T-cell (primary cell): ENCODE data around the gene LRFN4. TPM values are rescaled to one million over a fixed set of nuclear protein-coding genes. Genes with fewer than 3 reads are reported as not detected.

ENCODE experiments used
- ATAC-seq, 4 experiments: fragments of 200-7000 bp in 3 of 4; fragments of 150-1000 bp in 1 of 4; cut with Tn5 transposase; replicated peaks in 1 of 4; 1 replicate in 3 of 4; 2 replicates in 1 of 4; pipeline ENCODE4 v1.10.0; 2021; ENCODE audit warnings: moderate library complexity in 3 of 4, mild to moderate bottlenecking in 2 of 4, moderate number of reproducible peaks in 1 of 4
- CTCF ChIA-PET, 2 donors: fragments of 300-600 bp; sonication (Branson Sonifier 250); formaldehyde crosslinking; loops; one replicate each; lab custom pipeline; 2022; ENCODE audit warnings: antibody characterized with exemption in 2 of 2; lab: Charles Lee
- POLR2A ChIA-PET, 2 donors: fragments of 300-600 bp; sonication (Branson Sonifier 250); formaldehyde crosslinking; loops; one replicate each; lab custom pipeline; 2022; ENCODE audit warnings: antibody characterized with exemption in 2 of 2; lab: Charles Lee
- DNase-seq, 35 experiments: peaks; one replicate each; pipeline versions ENCODE4 v3.0.0 to v3.0.0-alpha.2; 2013 to 2023
- H3K27ac ChIP-seq: one replicate; pipeline ENCODE4 v1.5.1; 2013; ENCODE audit warnings: low read length
- H3K27me3 ChIP-seq, 2 experiments: replicated peaks in 1 of 2; 1 replicate in 1 of 2; 2 replicates in 1 of 2; pipeline versions ENCODE4 v1.6.1 to v1.7.0; 2013; ENCODE audit warnings: low read length in 1 of 2, mixed read lengths in 1 of 2; ENCODE audit not compliant: control insufficient read depth in 2 of 2, insufficient read depth in 2 of 2; ENCODE audit errors: extremely low read depth in 1 of 2
- H3K36me3 ChIP-seq, 2 donors: 1 replicate in 1 of 2; 2 replicates in 1 of 2; pipeline versions ENCODE4 v1.6.1 to v1.7.0; 2013; ENCODE audit warnings: low read length in 1 of 2; ENCODE audit not compliant: control insufficient read depth in 2 of 2, insufficient read depth in 1 of 2; ENCODE audit errors: extremely low read depth in 1 of 2
- H3K4me1 ChIP-seq, 2 experiments: 1 replicate in 1 of 2; 2 replicates in 1 of 2; pipeline versions ENCODE4 v1.6.1 to v1.7.0; 2013; ENCODE audit warnings: low read length in 2 of 2, mixed read lengths in 1 of 2; ENCODE audit not compliant: insufficient read depth in 2 of 2, control insufficient read depth in 1 of 2; ENCODE audit errors: extremely low read depth in 1 of 2
- H3K4me3 ChIP-seq, 2 donors: 1 replicate in 1 of 2; 2 replicates in 1 of 2; pipeline versions ENCODE4 v1.5.1 to v1.7.0; 2013; ENCODE audit warnings: mild to moderate bottlenecking in 2 of 2, low read length in 1 of 2, moderate library complexity in 1 of 2; ENCODE audit not compliant: control insufficient read depth in 1 of 2; ENCODE audit errors: extremely low read depth in 1 of 2
- H3K9me3 ChIP-seq: 2 replicates; pipeline ENCODE4 v1.7.0; 2013
- H3K27ac Mint-ChIP-seq, 2 donors: one replicate each; pipeline ENCODE4 v1.8.0; 2020 to 2021; ENCODE audit warnings: mild to moderate bottlenecking in 2 of 2, mixed read lengths in 2 of 2
- H3K27me3 Mint-ChIP-seq, 2 donors: one replicate each; pipeline ENCODE4 v1.8.0; 2021 to 2022; ENCODE audit warnings: mixed read lengths in 2 of 2
- H3K36me3 Mint-ChIP-seq: one replicate; pipeline ENCODE4 v1.8.0; 2021; ENCODE audit warnings: mixed read lengths
- H3K4me1 Mint-ChIP-seq, 3 donors: one replicate each; pipeline ENCODE4 v1.8.0; 2020 to 2022; ENCODE audit warnings: mixed read lengths in 3 of 3, mild to moderate bottlenecking in 1 of 3
- H3K4me3 Mint-ChIP-seq, 3 donors: one replicate each; pipeline ENCODE4 v1.8.0; 2020 to 2022; ENCODE audit warnings: mild to moderate bottlenecking in 3 of 3, mixed read lengths in 3 of 3, moderate library complexity in 3 of 3
- H3K9me3 Mint-ChIP-seq, 3 donors: one replicate each; pipeline ENCODE4 v1.8.0; 2020 to 2022; ENCODE audit warnings: mixed read lengths in 3 of 3
- WGBS: methylation state at CpG from one replicate; pipeline ENCODE4 v1.1.5; 2013; ENCODE audit warnings: missing lambda C conversion rate; ENCODE audit not compliant: insufficient coverage; 5-methylcytosine and 5-hydroxymethylcytosine counted together
- total RNA-seq, 35 experiments: library from RNA in 6 of 35; stranded (reverse) in 6 of 35; fragments of 120-200 nt in 1 of 35; gene quantifications; one replicate each; pipeline versions ENCODE4 v1.2.1 to v1.2.4 and lab custom pipeline; 2013 to 2026

The LRFN4 gene
- total RNA-seq, 5 donors from 2014 or later (not counting 1 experiment from before 2014, with no cell fraction given): 1.5 to 12.9 (median 6.7) TPM

DNA sequence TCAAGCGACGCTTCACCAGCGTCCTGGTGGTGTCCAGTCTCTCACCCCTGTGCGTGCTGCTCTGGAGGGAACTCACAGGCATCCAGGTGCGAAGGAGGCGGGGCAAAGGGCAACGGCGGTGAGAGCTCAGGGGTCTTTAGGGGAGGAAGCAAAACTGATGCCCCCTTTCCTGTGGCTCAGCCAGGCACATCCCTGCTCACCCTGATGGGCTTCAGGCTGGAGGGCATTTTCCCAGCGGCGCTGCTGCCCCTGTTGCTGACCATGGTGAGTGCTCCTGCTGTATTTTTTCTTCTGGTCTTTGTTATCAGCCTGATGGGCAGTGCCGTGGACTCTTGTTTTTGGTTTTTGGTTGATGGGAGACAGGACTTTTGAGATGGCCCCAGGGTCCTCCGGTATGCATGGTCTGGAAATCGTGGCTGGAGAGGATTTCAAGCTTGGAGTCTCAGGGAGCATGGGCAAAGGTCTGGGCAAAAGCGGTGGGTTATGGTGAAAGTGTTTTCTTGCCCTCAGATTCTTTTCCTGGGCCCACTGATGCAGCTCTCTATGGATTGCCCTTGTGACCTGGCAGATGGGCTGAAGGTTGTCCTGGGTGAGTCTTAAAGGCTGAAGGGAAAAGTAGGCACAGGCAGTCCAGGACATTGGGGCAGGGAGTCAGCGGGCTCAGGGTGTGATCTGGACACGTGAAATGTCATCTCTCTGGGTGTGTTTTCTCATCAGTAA is 12.9 kb upstream of the LRFN4 start:
- DNase-seq (no peak), ATAC-seq (no peak)
- Histone ChIP-seq H3K36me3 (peaks cover 5 to 27% of the 10 kb centered on the region in 2 donors), H3K27me3 (no peaks in the 10 kb centered on the region), H3K4me3 (peak overlapping the region; percentile 97 to 98), H3K4me1 (peaks cover 22 to 48% of the 10 kb centered on the region in 2 experiments), H3K27ac (peak overlapping the region; percentile 69), H3K9me3 (no peaks in the 10 kb centered on the region)
- no peaks in the 10 kb centered on the region for H3K9me3 Mint-ChIP-seq
- H3K4me1 Mint-ChIP-seq: peaks cover 41 to 54% (median 50%) of the 10 kb centered on the region in 3 donors
- H3K27me3 Mint-ChIP-seq: no peaks in the 10 kb centered on the region
- peak overlapping the region; percentile 86 to 98 (median 94) for H3K4me3 Mint-ChIP-seq
- 21% methylated on average over 16 of the region's 16 CpGs for WGBS
- H3K27ac Mint-ChIP-seq: peak overlapping the region; percentile 83 to 90
- CTCF ChIA-PET: interaction anchor here in 1 of 2 donors (0.6 to 1.4 kb wide), 3 partner anchors 167 to 260 kb away, joined by 3 read pairs; partner anchors contain the start of gene RBM4B
- POLR2A ChIA-PET: interaction anchor here in 1 of 2 donors (0.6 kb wide), 1 partner anchor 143 kb away, joined by 3 read pairs; no protein-coding TSS in a partner anchor
- peaks cover 10% of the 10 kb centered on the region for H3K36me3 Mint-ChIP-seq

GRCh38 chr11:66844496-66845142 is 12.2 kb upstream of the LRFN4 start:
- Mint-ChIP-seq H3K4me1 (peaks cover 36 to 47% (median 43%) of the 10 kb centered on the region in 3 donors), H3K27me3 (no peaks in the 10 kb centered on the region), H3K4me3 (peak overlapping the region; percentile 86 to 98 (median 94)), H3K9me3 (no peaks in the 10 kb centered on the region), H3K27ac (peak overlapping the region; percentile 83 to 90), H3K36me3 (peaks cover 10% of the 10 kb centered on the region)
- no peak overlapping the region for H3K27ac ChIP-seq
- DNase-seq (peak in 1 of 35 experiments; percentile 9), ATAC-seq (no peak)
- no peaks in the 10 kb centered on the region for H3K9me3 ChIP-seq
- no peaks in the 10 kb centered on the region for H3K27me3 ChIP-seq
- POLR2A ChIA-PET: interaction anchor here in 1 of 2 donors (0.6 kb wide), 1 partner anchor 142 kb away, joined by 3 read pairs; no protein-coding TSS in a partner anchor
- 89% methylated on average over 10 of the region's 12 CpGs for WGBS
- H3K4me1 ChIP-seq: peaks cover 22 to 48% of the 10 kb centered on the region in 2 experiments
- CTCF ChIA-PET: interaction anchor here in 1 of 2 donors (0.7 kb wide), 1 partner anchor 167 kb away, joined by 3 read pairs; the partner anchor contains the start of gene RBM4B
- no peak overlapping the region for H3K4me3 ChIP-seq
- H3K36me3 ChIP-seq: peaks cover 4 to 22% of the 10 kb centered on the region in 2 donors

- ChIA-PET CTCF (no interaction called here), POLR2A (no interaction called here)
- no peak for ATAC-seq
- Mint-ChIP-seq H3K4me1 (peaks cover 30 to 40% (median 36%) of the 10 kb centered on the region in 3 donors), H3K9me3 (no peaks in the 10 kb centered on the region), H3K36me3 (peaks cover 10% of the 10 kb centered on the region), H3K27me3 (no peaks in the 10 kb centered on the region), H3K27ac (peak overlapping the region in 1 of 2 donors; percentile 34), H3K4me3 (peak overlapping the region; percentile 86 to 98 (median 94))
- H3K4me3 ChIP-seq: no peak overlapping the region
- WGBS: 92% methylated on average over 10 of the region's 15 CpGs
- peaks cover 4 to 18% of the 10 kb centered on the region in 2 donors for H3K36me3 ChIP-seq
- no peak overlapping the region for H3K27ac ChIP-seq
- no peaks in the 10 kb centered on the region for H3K27me3 ChIP-seq
- H3K9me3 ChIP-seq: no peaks in the 10 kb centered on the region
- no peak for DNase-seq
- H3K4me1 ChIP-seq: peaks cover 21 to 41% of the 10 kb centered on the region in 2 experiments
Observed at GRCh38 chr11:66845143-66845875, 11.6 kb upstream of the LRFN4 start.

DNA sequence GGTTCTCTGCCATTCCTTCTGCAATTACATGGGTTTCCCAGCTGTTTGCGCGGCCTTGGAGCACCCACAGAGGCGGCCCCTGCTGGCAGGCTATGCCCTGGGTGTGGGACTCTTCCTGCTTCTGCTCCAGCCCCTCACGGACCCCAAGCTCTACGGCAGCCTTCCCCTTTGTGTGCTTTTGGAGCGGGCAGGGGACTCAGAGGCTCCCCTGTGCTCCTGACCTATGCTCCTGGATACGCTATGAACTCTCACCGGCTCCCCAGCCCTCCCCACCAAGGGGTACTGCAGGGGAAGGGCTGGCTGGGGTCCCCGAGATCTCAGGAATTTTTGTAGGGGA is 11.0 kb upstream of the LRFN4 start:
- DNase-seq (no peak), ATAC-seq (no peak)
- peaks cover 10% of the 10 kb centered on the region for H3K36me3 Mint-ChIP-seq
- no peak overlapping the region for H3K27ac Mint-ChIP-seq
- Histone ChIP-seq H3K9me3 (no peaks in the 10 kb centered on the region), H3K36me3 (peaks cover 4 to 18% of the 10 kb centered on the region in 2 donors), H3K27me3 (no peaks in the 10 kb centered on the region), H3K27ac (no peak overlapping the region), H3K4me3 (no peak overlapping the region), H3K4me1 (peaks cover 18 to 36% of the 10 kb centered on the region in 2 experiments)
- 94% methylated on average over 4 of the region's 9 CpGs for WGBS
- ChIA-PET CTCF (no interaction called here), POLR2A (no interaction called here)
- no peaks in the 10 kb centered on the region for H3K9me3 Mint-ChIP-seq
- no peaks in the 10 kb centered on the region for H3K27me3 Mint-ChIP-seq
- H3K4me1 Mint-ChIP-seq: peaks cover 25 to 35% (median 31%) of the 10 kb centered on the region in 3 donors
- H3K4me3 Mint-ChIP-seq: peak overlapping the region; percentile 6 to 98 (median 94)

DNA sequence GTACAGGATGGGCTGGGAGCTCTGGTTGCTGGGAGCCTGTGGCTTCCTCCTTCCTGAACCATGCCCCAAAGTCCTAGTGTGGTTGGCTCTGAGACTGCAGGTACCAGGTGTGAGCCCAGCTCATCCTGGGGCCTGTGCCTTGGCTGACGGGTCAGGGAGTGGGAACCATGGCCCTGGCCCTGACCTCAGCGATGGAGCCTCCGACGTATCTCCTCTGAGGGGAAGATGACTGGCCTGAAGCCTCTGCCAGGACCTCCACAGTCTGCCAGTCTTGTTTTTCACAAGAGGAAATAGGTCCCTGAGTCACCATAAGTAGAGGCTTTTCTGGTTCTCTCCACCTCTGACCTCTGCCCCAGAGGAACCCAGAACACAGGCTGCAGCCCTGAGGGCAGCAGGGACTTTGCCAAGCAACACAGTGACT is 10.2 kb upstream of the LRFN4 start:
- Mint-ChIP-seq H3K4me1 (peaks cover 17 to 27% (median 22%) of the 10 kb centered on the region in 3 donors), H3K9me3 (no peaks in the 10 kb centered on the region), H3K36me3 (peaks cover 10% of the 10 kb centered on the region), H3K4me3 (no peak overlapping the region), H3K27me3 (no peaks in the 10 kb centered on the region), H3K27ac (no peak overlapping the region)
- CTCF ChIA-PET: no interaction called here
- Histone ChIP-seq H3K9me3 (no peaks in the 10 kb centered on the region), H3K27me3 (no peaks in the 10 kb centered on the region), H3K4me3 (no peak overlapping the region), H3K27ac (no peak overlapping the region), H3K4me1 (peaks cover 12 to 28% of the 10 kb centered on the region in 2 experiments), H3K36me3 (peaks cover 4 to 18% of the 10 kb centered on the region in 2 donors)
- 97% methylated on average over 4 of the region's 4 CpGs for WGBS
- DNase-seq (peak in 1 of 35 experiments; percentile 0), ATAC-seq (no peak)
- POLR2A ChIA-PET: no interaction called here
